Measurements from ENCODE around the gene CRACR2B.
A peak's percentile ranks its signal among the peaks of the same experiment; 100 is the strongest.

DNA sequence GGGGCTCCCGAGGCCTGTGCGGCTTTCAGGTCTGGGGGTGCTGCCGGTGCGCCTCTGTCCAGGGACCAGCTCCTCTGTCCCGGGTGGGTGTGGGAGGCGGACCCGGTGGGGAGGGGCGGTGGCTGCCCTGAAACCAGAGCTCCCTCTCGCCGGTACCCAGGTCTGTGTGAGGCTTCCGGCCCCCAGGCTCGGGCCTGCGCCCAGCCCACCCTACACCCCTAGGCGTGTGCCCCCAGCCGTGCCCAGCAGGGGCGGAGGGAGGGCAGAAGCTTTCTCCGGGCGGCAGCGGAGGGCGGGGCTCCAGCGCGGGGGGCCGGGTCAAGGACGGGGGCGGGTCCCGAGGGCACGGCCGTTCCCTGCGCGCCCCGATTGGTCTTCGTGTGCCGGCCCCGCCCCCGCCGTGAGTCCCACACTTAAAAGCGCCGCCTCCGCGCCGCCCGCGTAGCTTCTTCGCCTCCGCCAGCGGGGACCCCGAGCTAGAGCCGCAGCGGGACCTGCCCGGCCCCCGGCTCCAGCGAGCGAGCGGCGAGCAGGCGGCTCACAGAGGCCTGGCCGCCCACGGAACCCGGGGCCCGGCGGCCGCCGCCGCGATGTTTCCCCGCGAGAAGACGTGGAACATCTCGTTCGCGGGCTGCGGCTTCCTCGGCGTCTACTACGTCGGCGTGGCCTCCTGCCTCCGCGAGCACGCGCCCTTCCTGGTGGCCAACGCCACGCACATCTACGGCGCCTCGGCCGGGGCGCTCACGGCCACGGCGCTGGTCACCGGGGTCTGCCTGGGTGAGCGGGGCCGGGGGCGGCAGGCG, 8.4 kb upstream of the CRACR2B start:
- TF ChIP-seq RFX5 (IDR thresholded peaks at IDR 0.05; ENCODE audit: low read depth, low read length) (no peak), NR2F2 (IDR thresholded peaks at IDR 0.05; ENCODE audit: borderline replicate concordance, low read depth) (peak; percentile 20; the same call in 1 of the 2 replicates), RNF219 (CRISPR knock-in tag; IDR thresholded peaks at IDR 0.05) (no peak), ZNF513 (CRISPR knock-in tag; conservative IDR thresholded peaks at IDR 0.05) (0 out of 2 replicates have a peak, but pooled peaks have one; percentile 31)

Data from HepG2 (cell line).